Activated CD8-positive, alpha-beta T cell treated with anti-CD3 and anti-CD28 coated beads for 36 hours (primary cell): ENCODE results near the gene RNF44. TPM values are rescaled to one million over a fixed set of nuclear protein-coding genes. Genes with fewer than 3 reads are reported as not detected.

Source experiments
- ATAC-seq: fragments of 200-7000 bp; cut with Tn5 transposase; one replicate; pipeline ENCODE4 v1.10.0; 2021; ENCODE audit warnings: mild to moderate bottlenecking, moderate library complexity
- CTCF ChIA-PET: fragments of 350-600 bp; sonication (Branson Sonifier 250); formaldehyde crosslinking; loops from one replicate; lab custom pipeline; 2021; ENCODE audit warnings: antibody characterized with exemption; lab: Charles Lee
- POLR2A ChIA-PET: fragments of 350-600 bp; sonication (Branson Sonifier 250); formaldehyde crosslinking; loops from one replicate; lab custom pipeline; 2021; ENCODE audit warnings: antibody characterized with exemption; lab: Charles Lee
- DNase-seq: peaks from one replicate; pipeline ENCODE4 v3.0.0-alpha.2; 2020
- H3K27ac Mint-ChIP-seq: one replicate; pipeline ENCODE4 v1.8.0; 2021; ENCODE audit warnings: mild to moderate bottlenecking, mixed read lengths
- H3K27me3 Mint-ChIP-seq: one replicate; pipeline ENCODE4 v1.8.0; 2021; ENCODE audit warnings: mixed read lengths
- H3K36me3 Mint-ChIP-seq: one replicate; pipeline ENCODE4 v1.8.0; 2021; ENCODE audit warnings: low read depth, mixed read lengths
- H3K4me1 Mint-ChIP-seq: one replicate; pipeline ENCODE4 v1.8.0; 2021; ENCODE audit warnings: low read depth, mixed read lengths
- H3K4me3 Mint-ChIP-seq: one replicate; pipeline ENCODE4 v1.8.0; 2021; ENCODE audit warnings: mild to moderate bottlenecking, moderate library complexity, mixed read lengths
- H3K9me3 Mint-ChIP-seq: one replicate; pipeline ENCODE4 v1.8.0; 2021; ENCODE audit warnings: mixed read lengths
- intact Hi-C: fragments of 100-400 bp; cut with micrococcal nuclease; formaldehyde crosslinking; loops from one replicate; pipeline ENCODE4 v1.10.0; 2022
- total RNA-seq, 2 experiments: library from RNA; stranded (reverse); gene quantifications; one replicate each; pipeline ENCODE4 v1.2.3, GENCODE V29; 2021
- TF ChIP-seq, protein P1 (sequence below): fragments of 200-600 bp; IDR thresholded peaks from one replicate; pipeline ENCODE4 v1.8.0; 2022; ENCODE audit warnings: antibody characterized with exemption, mild to moderate bottlenecking

Gene RNF44
- total RNA-seq, 2 experiments from 2014 or later, result 55.3 to 62.7 TPM

DNA sequence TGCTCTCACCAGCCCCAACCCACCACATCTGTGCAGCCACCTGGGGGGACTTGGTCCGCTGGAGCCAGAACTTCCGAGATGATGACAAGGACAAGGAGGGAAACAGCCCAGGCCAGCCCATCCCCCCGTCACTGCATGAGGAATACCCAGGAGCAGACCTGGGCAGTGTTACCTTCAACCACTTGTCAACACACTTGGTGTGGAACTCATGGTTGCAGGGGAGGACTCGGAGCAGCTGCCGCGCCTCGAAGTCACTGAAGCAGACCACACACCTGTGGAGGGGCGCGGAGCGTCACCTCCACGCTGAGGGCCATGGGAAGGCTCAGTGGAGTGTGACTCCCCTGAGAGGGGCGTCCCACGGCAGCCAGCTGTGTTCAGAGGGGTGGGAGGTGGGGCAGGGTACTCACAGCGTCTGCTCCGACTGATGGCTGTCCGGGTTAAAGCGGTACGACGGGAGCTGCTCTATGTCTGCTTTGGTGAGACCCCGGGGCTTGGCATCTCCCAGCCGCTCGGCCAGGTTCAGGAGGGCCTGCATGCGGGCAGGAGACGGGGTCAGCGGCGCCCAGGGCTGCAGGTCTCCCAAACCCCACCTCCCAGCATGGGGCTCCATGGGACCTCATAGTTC lies 8.0 kb downstream of the RNF44 start:
- H3K9me3 Mint-ChIP-seq, result no peaks in the 10 kb centered on the region
- no peak for DNase-seq
- peak overlapping the region; percentile 85 for H3K27ac Mint-ChIP-seq
- ChIA-PET CTCF (interaction anchor here (0.6 to 3.0 kb wide), 4 partner anchors 81 to 131 kb away, joined by 3 to 12 read pairs (median 5); partner anchors contain the start of genes CLTB, FAF2 and TSPAN17), POLR2A (interaction anchor here (0.6 to 3.5 kb wide), 4 partner anchors 8 to 167 kb away, joined by 3 to 16 read pairs (median 4); partner anchors contain the start of genes KIAA1191 and RNF44)
- ATAC-seq, result no peak
- H3K4me3 Mint-ChIP-seq, result peak overlapping the region; percentile 49
- no peaks in the 10 kb centered on the region for H3K27me3 Mint-ChIP-seq
- intact Hi-C loops, result no loop called here
- TF ChIP-seq, protein P1, sequence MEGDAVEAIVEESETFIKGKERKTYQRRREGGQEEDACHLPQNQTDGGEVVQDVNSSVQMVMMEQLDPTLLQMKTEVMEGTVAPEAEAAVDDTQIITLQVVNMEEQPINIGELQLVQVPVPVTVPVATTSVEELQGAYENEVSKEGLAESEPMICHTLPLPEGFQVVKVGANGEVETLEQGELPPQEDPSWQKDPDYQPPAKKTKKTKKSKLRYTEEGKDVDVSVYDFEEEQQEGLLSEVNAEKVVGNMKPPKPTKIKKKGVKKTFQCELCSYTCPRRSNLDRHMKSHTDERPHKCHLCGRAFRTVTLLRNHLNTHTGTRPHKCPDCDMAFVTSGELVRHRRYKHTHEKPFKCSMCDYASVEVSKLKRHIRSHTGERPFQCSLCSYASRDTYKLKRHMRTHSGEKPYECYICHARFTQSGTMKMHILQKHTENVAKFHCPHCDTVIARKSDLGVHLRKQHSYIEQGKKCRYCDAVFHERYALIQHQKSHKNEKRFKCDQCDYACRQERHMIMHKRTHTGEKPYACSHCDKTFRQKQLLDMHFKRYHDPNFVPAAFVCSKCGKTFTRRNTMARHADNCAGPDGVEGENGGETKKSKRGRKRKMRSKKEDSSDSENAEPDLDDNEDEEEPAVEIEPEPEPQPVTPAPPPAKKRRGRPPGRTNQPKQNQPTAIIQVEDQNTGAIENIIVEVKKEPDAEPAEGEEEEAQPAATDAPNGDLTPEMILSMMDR, result no peak
- peaks cover 47% of the 10 kb centered on the region for H3K4me1 Mint-ChIP-seq
- peaks cover 37% of the 10 kb centered on the region for H3K36me3 Mint-ChIP-seq

DNA sequence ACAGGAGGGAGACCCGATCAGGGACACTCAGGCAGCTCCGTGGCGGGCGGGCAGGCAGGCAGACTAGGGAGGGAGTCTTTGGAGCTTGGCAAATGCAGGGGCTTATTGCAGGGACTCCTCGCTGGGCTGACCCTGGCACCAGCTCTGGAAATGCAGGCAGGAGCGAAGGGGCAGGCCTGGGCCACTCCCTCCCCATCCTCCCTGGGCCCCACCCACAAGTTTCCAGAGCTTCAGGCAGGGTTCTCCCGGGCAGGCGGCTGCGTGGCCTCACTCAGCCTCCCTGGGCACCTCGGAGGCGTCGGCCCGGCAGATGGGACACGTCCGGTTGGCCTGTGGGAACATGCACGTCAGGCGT lies 8.5 kb downstream of the RNF44 start:
- POLR2A ChIA-PET, result interaction anchor here (0.6 to 3.5 kb wide), 3 partner anchors 9 to 78 kb away, joined by 3 to 16 read pairs (median 3); partner anchors contain the start of gene RNF44

GRCh38 chr5:176528301-176528700 lies 8.9 kb downstream of the RNF44 start:
- Mint-ChIP-seq H3K36me3 (peaks cover 28% of the 10 kb centered on the region), H3K4me3 (no peak overlapping the region), H3K4me1 (peaks cover 41% of the 10 kb centered on the region), H3K27ac (peak overlapping the region; percentile 72), H3K27me3 (no peaks in the 10 kb centered on the region), H3K9me3 (no peaks in the 10 kb centered on the region)
- DNase-seq, result no peak
- TF ChIP-seq, protein P1, result no peak
- no peak for ATAC-seq
- CTCF ChIA-PET, result interaction anchor here (1.2 kb wide), 1 partner anchor 45 kb away, joined by 3 read pairs; no protein-coding TSS in a partner anchor
- intact Hi-C loops, result no loop called here
- POLR2A ChIA-PET, result interaction anchor here (1.0 to 3.5 kb wide), 2 partner anchors 9 to 15 kb away, joined by 3 to 16 read pairs; partner anchors contain the start of gene RNF44

More for the DNA sequence above, 8.5 kb downstream of the RNF44 start:
- Mint-ChIP-seq H3K4me3 (no peak overlapping the region), H3K27me3 (no peaks in the 10 kb centered on the region), H3K36me3 (peaks cover 32% of the 10 kb centered on the region), H3K9me3 (no peaks in the 10 kb centered on the region), H3K4me1 (peaks cover 42% of the 10 kb centered on the region), H3K27ac (peak overlapping the region; percentile 72)
- intact Hi-C loops, result no loop called here
- TF ChIP-seq, protein P1, result no peak
- DNase-seq, result no peak
- CTCF ChIA-PET, result no interaction called here
- no peak for ATAC-seq

DNA sequence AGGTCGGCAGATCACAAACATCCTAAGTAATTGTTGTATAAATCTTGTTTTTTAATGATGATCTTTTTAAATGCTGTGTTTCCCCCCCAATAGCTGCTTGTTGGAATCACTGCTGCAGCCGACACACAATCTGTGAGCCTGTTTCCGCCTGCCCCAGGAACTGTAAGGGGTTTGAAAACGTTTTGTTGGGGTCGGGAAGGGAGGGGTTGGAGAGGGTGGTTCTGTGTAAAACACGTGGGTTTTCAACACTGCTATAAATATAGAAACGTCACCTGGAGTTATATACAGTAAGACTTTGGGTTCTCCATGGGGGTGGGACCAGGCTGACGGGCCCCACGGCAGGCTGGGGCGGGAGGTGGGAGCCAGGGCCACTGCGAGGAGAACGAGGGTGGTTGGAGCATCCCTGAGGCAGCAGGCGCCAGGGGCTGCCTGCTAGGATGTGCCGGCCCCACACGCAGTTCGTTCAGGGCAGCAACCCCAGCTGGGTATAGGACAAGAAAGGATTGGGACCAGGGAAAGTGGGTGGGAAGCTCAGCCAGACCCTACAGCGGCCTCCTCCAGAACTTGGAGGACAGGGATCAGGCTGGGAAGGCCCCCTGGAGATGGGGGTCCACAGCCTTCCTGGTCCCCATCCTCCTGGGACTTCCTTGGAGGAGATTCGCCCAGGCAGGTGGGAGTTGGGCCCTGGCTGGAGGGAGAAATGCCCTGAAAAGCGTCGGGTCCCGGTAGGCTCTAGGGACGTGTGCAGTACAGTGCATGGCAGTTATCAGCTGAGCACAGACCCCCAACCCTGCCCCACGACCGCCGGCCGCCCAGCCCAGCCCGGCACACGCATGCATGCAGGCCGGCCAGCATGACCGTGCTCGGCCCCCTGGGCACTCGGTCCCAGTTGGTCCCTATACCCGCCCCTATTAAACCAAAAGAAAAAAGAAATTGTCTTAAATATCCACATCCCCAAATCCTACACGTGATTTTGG lies 9.7 kb downstream of the RNF44 start:
- H3K4me3 Mint-ChIP-seq, result no peak overlapping the region
- CTCF ChIA-PET, result interaction anchor here (0.6 to 1.2 kb wide), 2 partner anchors 46 to 52 kb away, joined by 3 read pairs; no protein-coding TSS in a partner anchor
- H3K27me3 Mint-ChIP-seq, result no peaks in the 10 kb centered on the region
- peaks cover 36% of the 10 kb centered on the region for H3K4me1 Mint-ChIP-seq
- H3K27ac Mint-ChIP-seq, result peak overlapping the region; percentile 72
- no peak for DNase-seq
- peaks cover 28% of the 10 kb centered on the region for H3K36me3 Mint-ChIP-seq
- POLR2A ChIA-PET, result interaction anchor here (0.6 to 3.5 kb wide), 3 partner anchors 10 to 16 kb away, joined by 3 to 16 read pairs (median 5); partner anchors contain the start of gene RNF44
- peak; percentile 15 for ATAC-seq
- no peaks in the 10 kb centered on the region for H3K9me3 Mint-ChIP-seq
- TF ChIP-seq, protein P1, result no peak
- intact Hi-C loops, result no loop called here
